ENCODE measurements around the gene ATP1A1. TPM values are rescaled to one million over a fixed set of nuclear protein-coding genes. Genes with fewer than 3 reads are reported as not detected.

ATP1A1 gene
- total RNA-seq, 1 donor from 2014 or later: 518 TPM

- TF ChIP-seq CTCF (IDR thresholded peaks at IDR 0.05): no peak
- peaks cover 100% of the 10 kb centered on the region for H3K4me1 ChIP-seq
- no peak overlapping the region for H3K4me3 ChIP-seq
- no peaks in the 10 kb centered on the region for H3K9me3 ChIP-seq
- H3K27me3 ChIP-seq (ENCODE audit: low read depth): no peaks in the 10 kb centered on the region
- peak overlapping the region; percentile 25 for H3K27ac ChIP-seq
- no peak for DNase-seq
- H3K36me3 ChIP-seq: peaks cover 13% of the 10 kb centered on the region
- ATAC-seq: no peak
- intact Hi-C loops (cut with DNase I): no loop called here
Measured at GRCh38 chr1:116379674-116380498, 6.8 kb downstream of the ATP1A1 start.

DNA sequence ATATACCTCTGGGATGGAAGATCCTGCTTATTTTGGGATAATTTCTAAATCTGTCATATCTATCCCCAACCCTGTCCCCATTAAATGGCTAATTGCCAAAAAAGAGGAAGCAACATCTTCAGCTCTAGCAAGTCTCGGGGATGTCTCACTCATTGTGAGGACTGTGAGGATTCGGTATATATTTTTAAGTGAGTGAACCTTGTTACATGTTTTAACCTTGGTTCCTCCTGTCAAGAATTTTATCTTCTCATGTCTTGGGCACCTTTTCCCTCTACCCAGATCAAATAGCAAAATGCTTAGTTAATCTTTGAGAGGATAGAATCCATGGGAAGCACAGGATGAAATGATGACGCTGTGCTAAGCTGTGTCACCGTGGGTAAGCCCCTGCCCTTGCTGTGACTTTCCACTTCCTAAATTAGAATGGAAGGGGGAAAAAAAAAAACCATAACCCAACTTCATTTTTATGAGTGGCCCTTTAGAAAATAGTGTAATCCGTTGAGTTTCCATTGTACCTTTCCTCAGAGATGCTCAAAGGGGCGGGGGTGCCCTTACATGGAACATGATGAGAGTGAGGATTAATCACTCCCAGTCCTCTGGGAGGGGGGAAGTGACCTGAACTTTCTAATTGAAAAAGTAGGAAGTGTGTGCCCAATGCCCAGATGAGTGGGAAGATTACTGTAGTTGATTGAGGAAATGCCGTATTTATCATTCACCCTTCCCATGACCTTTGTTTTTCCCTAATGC, 7.6 kb downstream of the ATP1A1 start:
- no peak for ATAC-seq
- Histone ChIP-seq H3K4me1 (peaks cover 97% of the 10 kb centered on the region), H3K27me3 (ENCODE audit: low read depth) (no peaks in the 10 kb centered on the region), H3K27ac (no peak overlapping the region), H3K4me3 (no peak overlapping the region), H3K9me3 (no peaks in the 10 kb centered on the region), H3K36me3 (peaks cover 20% of the 10 kb centered on the region)
- TF ChIP-seq CTCF (IDR thresholded peaks at IDR 0.05): no peak
- intact Hi-C loops (cut with DNase I): no loop called here
- no peak for DNase-seq

- Histone ChIP-seq H3K4me1 (peaks cover 83% of the 10 kb centered on the region), H3K36me3 (peaks cover 37% of the 10 kb centered on the region), H3K4me3 (no peak overlapping the region), H3K9me3 (no peaks in the 10 kb centered on the region), H3K27me3 (ENCODE audit: low read depth) (no peaks in the 10 kb centered on the region), H3K27ac (peak overlapping the region; percentile 5)
- intact Hi-C loops (cut with DNase I): no loop called here
- ATAC-seq (no peak), DNase-seq (no peak)
- no peak for TF ChIP-seq CTCF (IDR thresholded peaks at IDR 0.05)
Measured at GRCh38 chr1:116382321-116382720, 9.3 kb downstream of the ATP1A1 start.

DNA sequence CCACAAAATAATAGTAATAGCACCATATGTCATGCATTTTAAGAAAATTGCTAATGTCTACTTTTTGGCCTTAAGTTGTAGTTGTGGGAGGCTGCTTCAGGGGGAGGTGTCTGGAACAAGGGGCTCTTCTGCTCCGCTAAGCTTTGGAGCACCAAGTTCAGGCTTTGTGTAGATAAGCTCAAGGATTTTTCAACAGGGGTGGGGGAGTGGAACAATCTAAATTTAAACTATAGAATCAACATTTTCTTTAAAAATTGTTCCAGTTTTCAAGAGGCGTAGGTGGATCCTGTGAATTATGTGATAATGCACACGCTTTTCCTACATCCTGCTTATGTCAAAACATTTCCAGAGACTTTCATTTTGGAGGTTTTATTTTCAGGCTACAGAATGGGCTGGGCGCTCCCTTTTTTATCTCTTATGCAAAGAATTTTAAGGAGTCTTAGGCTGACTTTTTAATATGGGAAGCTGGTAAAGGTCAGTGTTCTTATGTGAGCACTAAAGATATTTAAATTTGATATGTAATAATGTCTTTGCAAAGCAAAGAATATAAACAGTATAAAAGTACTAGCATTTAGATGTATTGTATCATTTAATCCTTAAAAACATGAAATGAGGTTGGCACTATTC, 9.9 kb downstream of the ATP1A1 start:
- Histone ChIP-seq H3K4me1 (peaks cover 77% of the 10 kb centered on the region), H3K27ac (no peak overlapping the region), H3K27me3 (ENCODE audit: low read depth) (no peaks in the 10 kb centered on the region), H3K9me3 (no peaks in the 10 kb centered on the region), H3K36me3 (peaks cover 43% of the 10 kb centered on the region), H3K4me3 (no peak overlapping the region)
- no peak for TF ChIP-seq CTCF (IDR thresholded peaks at IDR 0.05)
- ATAC-seq (no peak), DNase-seq (no peak)
- intact Hi-C loops (cut with DNase I): no loop called here

- Histone ChIP-seq H3K36me3 (peaks cover 74% of the 10 kb centered on the region), H3K27me3 (ENCODE audit: low read depth) (no peaks in the 10 kb centered on the region), H3K4me1 (peaks cover 61% of the 10 kb centered on the region), H3K27ac (peak overlapping the region; percentile 21), H3K9me3 (no peaks in the 10 kb centered on the region), H3K4me3 (no peak overlapping the region)
- intact Hi-C loops (cut with DNase I): no loop called here
- DNase-seq: peak; percentile 41
- peak; percentile 79 to 81 for ATAC-seq
- TF ChIP-seq CTCF (IDR thresholded peaks at IDR 0.05): no peak
Measured at GRCh38 chr1:116386042-116386441, 13.0 kb downstream of the ATP1A1 start.

Data from lower lobe of right lung (tissue), 2 donors.